BE2C (cell line): ENCODE data around the gene CCDC88C.

Experiments
- DNase-seq: peaks from one replicate; pipeline ENCODE4 v3.0.0-alpha.2; 2020
- H3K27me3 ChIP-seq: fragments of 250-450 bp; sonication (Bioruptor Pico); 2 replicates; pipeline ENCODE4 v1.5.1; 2020; ENCODE audit warnings: mild to moderate bottlenecking
- H3K36me3 ChIP-seq: fragments of 250-450 bp; sonication (Bioruptor Pico); 2 replicates; pipeline ENCODE4 v1.5.1; 2020; ENCODE audit warnings: mild to moderate bottlenecking
- H3K4me1 ChIP-seq: fragments of 250-450 bp; sonication (Bioruptor Pico); 2 replicates; pipeline ENCODE4 v1.5.1; 2020
- H3K4me3 ChIP-seq: 2 replicates; pipeline ENCODE4 v1.5.1; 2011; ENCODE audit warnings: low read depth, low read length
- H3K9me3 ChIP-seq: fragments of 250-450 bp; sonication (Bioruptor Pico); 2 replicates; pipeline ENCODE4 v1.5.1; 2020
- CTCF ChIP-seq: IDR thresholded peaks from 2 replicates; pipeline ENCODE4 v1.5.1; 2012; ENCODE audit warnings: mild to moderate bottlenecking, low read depth, low read length

The CCDC88C gene

DNA sequence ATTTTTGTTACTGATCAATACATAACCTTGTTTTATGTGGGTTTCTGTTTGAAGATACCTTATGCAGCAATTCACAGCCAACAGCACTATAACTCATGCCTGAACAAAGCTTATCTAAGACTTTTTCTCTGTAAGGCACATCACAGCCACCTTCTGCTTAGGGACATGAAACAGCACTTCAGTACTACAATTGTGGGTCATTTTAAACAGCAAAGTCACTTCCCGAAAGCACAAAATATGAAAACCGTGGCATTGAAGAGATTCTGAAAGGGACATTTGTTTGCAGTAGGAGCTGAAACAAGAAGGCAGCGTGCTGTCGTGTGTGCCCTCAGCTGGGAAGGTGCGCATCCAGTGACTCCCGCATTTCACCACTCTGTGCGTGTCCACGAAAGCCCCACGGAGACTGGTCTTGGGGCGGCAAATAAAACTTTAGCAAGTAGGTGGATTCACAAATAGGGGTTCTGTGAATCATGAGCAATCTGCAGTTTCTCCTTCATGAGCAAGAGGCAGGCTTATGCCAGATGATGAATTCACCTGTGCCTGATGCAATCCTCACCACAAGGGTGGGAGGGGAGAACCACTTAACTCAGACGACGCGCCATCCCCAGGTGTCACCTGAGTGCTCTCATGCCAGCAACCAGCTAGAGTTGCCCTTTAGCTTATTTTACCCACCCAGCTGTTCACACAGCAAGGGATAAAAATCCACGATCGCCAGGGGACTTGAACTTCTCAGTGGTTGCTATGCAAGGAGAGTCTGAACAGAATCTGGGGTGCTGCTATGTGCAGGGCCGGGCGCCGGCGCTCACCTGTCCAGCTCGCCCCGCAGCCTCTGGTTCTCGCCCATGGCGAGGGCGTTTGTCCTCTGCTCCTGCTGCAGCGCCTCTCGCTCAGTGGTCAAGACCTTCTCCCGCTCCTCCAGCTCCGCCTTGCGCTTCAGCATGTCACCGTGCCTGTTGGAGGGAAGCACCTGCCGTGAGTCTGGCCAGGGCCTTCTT lies 118.2 kb downstream of the CCDC88C start:
- DNase-seq = no peak
- Histone ChIP-seq H3K4me1 (peaks cover 3% of the 10 kb centered on the region), H3K27me3 (no peaks in the 10 kb centered on the region), H3K36me3 (no peaks in the 10 kb centered on the region), H3K4me3 (no peak overlapping the region), H3K9me3 (no peaks in the 10 kb centered on the region)
- no peak for TF ChIP-seq CTCF

GRCh38 chr14:91298576-91298975 lies 119.0 kb downstream of the CCDC88C start:
- no peaks in the 10 kb centered on the region for H3K27me3 ChIP-seq
- TF ChIP-seq CTCF = no peak
- peaks cover 3% of the 10 kb centered on the region for H3K4me1 ChIP-seq
- H3K36me3 ChIP-seq = no peaks in the 10 kb centered on the region
- no peak for DNase-seq
- no peak overlapping the region for H3K4me3 ChIP-seq
- no peaks in the 10 kb centered on the region for H3K9me3 ChIP-seq

GRCh38 chr14:91297081-91297711 lies 120.4 kb downstream of the CCDC88C start:
- no peak for DNase-seq
- no peak for TF ChIP-seq CTCF
- H3K9me3 ChIP-seq = no peaks in the 10 kb centered on the region
- no peak overlapping the region for H3K4me3 ChIP-seq
- H3K4me1 ChIP-seq = no peaks in the 10 kb centered on the region
- no peaks in the 10 kb centered on the region for H3K27me3 ChIP-seq
- no peaks in the 10 kb centered on the region for H3K36me3 ChIP-seq

DNA sequence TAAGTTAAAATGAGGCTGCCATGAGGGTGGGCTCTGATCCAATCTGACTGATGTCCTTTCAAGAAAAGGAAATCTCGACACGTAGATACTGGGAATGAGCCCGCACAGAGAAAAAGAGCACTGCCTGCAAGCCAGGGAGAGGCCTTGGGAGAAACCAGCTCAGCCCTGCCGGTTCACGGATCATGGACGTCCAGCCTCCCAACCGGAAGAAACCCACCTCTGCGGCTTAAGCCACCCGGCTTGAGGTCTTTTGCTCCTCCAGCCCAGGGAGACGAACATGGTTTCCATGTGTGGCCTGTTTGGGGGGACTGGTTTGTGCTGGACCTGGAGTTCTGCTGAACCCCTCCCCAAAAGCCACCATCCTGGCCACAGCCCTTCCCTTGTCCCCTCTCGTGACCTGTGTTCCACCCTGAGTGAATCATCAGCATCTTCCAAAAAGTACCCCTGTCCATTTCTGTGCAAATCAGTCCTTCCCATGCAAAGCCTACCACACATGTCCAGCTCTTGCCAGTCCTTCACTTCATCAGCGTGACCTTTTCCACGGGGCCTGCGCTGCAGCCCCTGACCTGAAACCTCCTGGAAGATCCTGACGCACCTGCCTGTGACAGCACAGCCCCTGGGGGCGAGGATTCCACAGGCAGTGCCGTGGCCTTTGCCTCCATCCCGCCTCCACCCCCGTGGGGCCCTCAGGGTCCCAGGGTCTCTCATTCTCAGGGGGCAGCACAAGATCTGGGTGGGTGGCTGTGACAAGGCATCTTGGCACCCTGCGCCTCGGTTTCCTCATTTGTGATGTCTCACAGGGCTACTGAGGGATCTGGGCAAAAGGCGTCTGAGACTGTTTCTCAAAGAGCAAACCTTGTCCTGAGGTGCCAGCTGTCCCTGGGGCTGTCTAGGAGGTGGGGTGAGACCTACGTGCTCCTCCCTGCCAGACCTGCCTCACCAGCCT lies 121.5 kb downstream of the CCDC88C start:
- Histone ChIP-seq H3K4me1 (no peaks in the 10 kb centered on the region), H3K4me3 (no peak overlapping the region), H3K9me3 (no peaks in the 10 kb centered on the region), H3K36me3 (no peaks in the 10 kb centered on the region), H3K27me3 (no peaks in the 10 kb centered on the region)
- no peak for TF ChIP-seq CTCF
- DNase-seq = no peak

- H3K9me3 ChIP-seq = no peaks in the 10 kb centered on the region
- H3K4me1 ChIP-seq = no peaks in the 10 kb centered on the region
- TF ChIP-seq CTCF = no peak
- no peaks in the 10 kb centered on the region for H3K27me3 ChIP-seq
- DNase-seq = no peak
- H3K4me3 ChIP-seq = no peak overlapping the region
- H3K36me3 ChIP-seq = no peaks in the 10 kb centered on the region
These were observed 122.3 kb downstream of the CCDC88C start for GRCh38 chr14:91295276-91295845.
